CD14-positive monocyte (primary cell): Measurements from ENCODE around the gene RTL9. TPM values are rescaled to one million over a fixed set of nuclear protein-coding genes. Genes with fewer than 3 reads are reported as not detected.

Source experiments
- DNase-seq, 3 donors: peaks; one replicate each; pipeline ENCODE4 v3.0.0-alpha.2; 2011 to 2022
- H2AFZ ChIP-seq: 2 replicates; pipeline ENCODE4 v1.6.0; 2012; ENCODE audit warnings: mild to moderate bottlenecking, low read depth, low read length, inconsistent platforms; ENCODE audit not compliant: insufficient read depth, poor library complexity, severe bottlenecking
- H3K27ac ChIP-seq, 2 donors: 1 replicate in 1 of 2; 2 replicates in 1 of 2; pipeline ENCODE4 v1.5.1; 2012 to 2013; ENCODE audit warnings: low read length in 2 of 2, control low read depth in 1 of 2, inconsistent platforms in 1 of 2, low read depth in 1 of 2, mild to moderate bottlenecking in 1 of 2
- H3K27me3 ChIP-seq, 2 donors: one replicate each; pipeline versions ENCODE4 v1.6.0 to v1.6.1; 2011 to 2013; ENCODE audit warnings: low read length in 2 of 2; ENCODE audit not compliant: control insufficient read depth in 2 of 2, insufficient read depth in 2 of 2
- H3K36me3 ChIP-seq, 2 donors: replicated peaks in 1 of 2; 1 replicate in 1 of 2; 2 replicates in 1 of 2; pipeline versions ENCODE4 v1.5.1 to v1.6.1; 2012 to 2013; ENCODE audit warnings: low read length in 2 of 2, control low read depth in 1 of 2, inconsistent platforms in 1 of 2, mild to moderate bottlenecking in 1 of 2; ENCODE audit not compliant: insufficient read depth in 2 of 2, control insufficient read depth in 1 of 2
- H3K4me1 ChIP-seq, 2 donors: 1 replicate in 1 of 2; 2 replicates in 1 of 2; pipeline versions ENCODE4 v1.5.1 to v1.6.1; 2012 to 2013; ENCODE audit warnings: low read length in 2 of 2, control low read depth in 1 of 2, inconsistent platforms in 1 of 2, mild to moderate bottlenecking in 1 of 2, moderate library complexity in 1 of 2; ENCODE audit not compliant: insufficient read depth in 2 of 2, control insufficient read depth in 1 of 2
- H3K4me2 ChIP-seq: replicated peaks from 2 replicates; pipeline ENCODE3; 2012; ENCODE audit warnings: low read length, moderate library complexity, mild to moderate bottlenecking; ENCODE audit not compliant: poor library complexity, severe bottlenecking; ENCODE audit errors: extremely low read depth
- H3K4me3 ChIP-seq, 3 experiments: fragments of 200-600 bp in 1 of 3; sonication (generic) in 1 of 3; replicated peaks in 1 of 3; 1 replicate in 2 of 3; 2 replicates in 1 of 3; pipeline ENCODE4 v1.5.1; 2011 to 2013; ENCODE audit warnings: low read length in 3 of 3, mild to moderate bottlenecking in 3 of 3, control low read depth in 2 of 3, low read depth in 2 of 3, inconsistent platforms in 1 of 3, moderate library complexity in 1 of 3
- H3K79me2 ChIP-seq: 2 replicates; pipeline ENCODE4 v1.6.0; 2012; ENCODE audit warnings: mild to moderate bottlenecking, control low read depth, inconsistent platforms, low read length, moderate library complexity; ENCODE audit not compliant: insufficient read depth
- H3K9ac ChIP-seq: 2 replicates; pipeline ENCODE4 v1.6.0; 2017; ENCODE audit warnings: low read length, mild to moderate bottlenecking; ENCODE audit not compliant: insufficient read depth, poor library complexity, severe bottlenecking
- H3K9me3 ChIP-seq, 2 donors: replicated peaks in 1 of 2; 1 replicate in 1 of 2; 2 replicates in 1 of 2; pipeline versions ENCODE4 v1.5.1 to v1.6.1; 2012 to 2013; ENCODE audit warnings: low read length in 2 of 2, control low read depth in 1 of 2; ENCODE audit not compliant: control insufficient read depth in 1 of 2, insufficient read depth in 1 of 2
- H4K20me1 ChIP-seq: 2 replicates; pipeline ENCODE4 v1.6.0; 2012; ENCODE audit warnings: mild to moderate bottlenecking, low read length, control low read depth, moderate library complexity; ENCODE audit not compliant: insufficient read depth
- H3K27ac Mint-ChIP-seq, 7 donors: one replicate each; pipeline ENCODE4 v1.8.0; 2020; ENCODE audit warnings: mild to moderate bottlenecking in 7 of 7, mixed read lengths in 7 of 7, moderate library complexity in 6 of 7, inconsistent platforms in 2 of 7
- H3K27me3 Mint-ChIP-seq, 3 donors: one replicate each; pipeline ENCODE4 v1.8.0; 2021 to 2022; ENCODE audit warnings: low read depth in 3 of 3, mild to moderate bottlenecking in 3 of 3, mixed read lengths in 3 of 3, moderate library complexity in 3 of 3, inconsistent platforms in 1 of 3
- H3K36me3 Mint-ChIP-seq, 2 donors: one replicate each; pipeline ENCODE4 v1.8.0; 2020; ENCODE audit warnings: mixed read lengths in 2 of 2, inconsistent platforms in 1 of 2, mild to moderate bottlenecking in 1 of 2
- H3K4me1 Mint-ChIP-seq: one replicate; pipeline ENCODE4 v1.8.0; 2020; ENCODE audit warnings: mild to moderate bottlenecking, mixed read lengths
- H3K4me3 Mint-ChIP-seq, 2 donors: one replicate each; pipeline ENCODE4 v1.8.0; 2020; ENCODE audit warnings: mild to moderate bottlenecking in 2 of 2, mixed read lengths in 2 of 2, moderate library complexity in 1 of 2
- H3K9me3 Mint-ChIP-seq, 7 donors: one replicate each; pipeline ENCODE4 v1.8.0; 2020 to 2022; ENCODE audit warnings: mixed read lengths in 7 of 7, mild to moderate bottlenecking in 6 of 7, moderate library complexity in 6 of 7, inconsistent platforms in 2 of 7
- WGBS: methylation state at CpG from one replicate; pipeline ENCODE4 v1.1.5; 2013; ENCODE audit warnings: missing lambda C conversion rate; ENCODE audit not compliant: insufficient coverage; 5-methylcytosine and 5-hydroxymethylcytosine counted together
- intact Hi-C, 2 donors: fragments of 100-400 bp; cut with micrococcal nuclease; formaldehyde crosslinking; loops; one replicate each; pipeline versions ENCODE4 v1.15.0 to v1.15.1; 2023
- polyA plus RNA-seq, 3 donors: library from polyadenylated mRNA; depleted of rRNA in 1 of 3; unstranded in 2 of 3; stranded (reverse) in 1 of 3; fragments of 300-500 nt in 2 of 3; fragments of >200 nt in 1 of 3; fragmentation: Illumina TruSeq in 2 of 3; gene quantifications; 1 replicate in 2 of 3; 2 replicates in 1 of 3; pipeline ENCODE4 v1.2.3, GENCODE V29; 2012 to 2021
- TF ChIP-seq, protein P1 (sequence below): fragments of 200-600 bp; IDR thresholded peaks from one replicate; pipeline ENCODE4 v1.8.0; 2022; ENCODE audit warnings: antibody characterized with exemption, mild to moderate bottlenecking

The RTL9 gene
- polyA plus RNA-seq, 3 donors: not detected

DNA sequence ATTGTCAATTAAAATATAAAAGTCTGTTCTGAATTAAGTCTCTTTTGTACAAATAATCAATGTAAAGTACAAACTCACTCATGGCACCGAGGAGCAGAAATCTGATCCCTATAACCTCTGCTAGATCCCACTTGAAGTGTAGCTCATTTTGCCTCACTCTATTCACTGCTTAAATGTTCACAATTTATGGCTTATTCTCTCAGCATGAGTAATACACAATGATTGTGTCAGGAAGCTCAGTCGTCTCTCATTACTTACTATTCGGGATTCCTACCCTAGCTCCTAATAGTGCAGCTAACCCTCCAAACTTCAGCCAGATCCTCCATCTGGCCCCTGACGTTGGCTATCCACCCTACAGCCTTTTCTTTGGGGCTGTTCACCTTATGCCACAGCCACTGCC is 36.0 kb upstream of the RTL9 start:
- H2AFZ ChIP-seq: no peak overlapping the region
- no peak overlapping the region for H3K9ac ChIP-seq
- Mint-ChIP-seq H3K4me1 (peaks cover 4% of the 10 kb centered on the region), H3K27ac (no peak overlapping the region), H3K36me3 (no peaks in the 10 kb centered on the region), H3K27me3 (peaks cover 0 to 5% (median 1%) of the 10 kb centered on the region in 3 donors), H3K4me3 (no peak overlapping the region), H3K9me3 (peaks cover 0 to 6% (median 2%) of the 10 kb centered on the region in 7 donors)
- no peak overlapping the region for H3K4me2 ChIP-seq
- peaks cover 8 to 16% of the 10 kb centered on the region in 2 donors for H3K4me1 ChIP-seq
- TF ChIP-seq, protein P1, sequence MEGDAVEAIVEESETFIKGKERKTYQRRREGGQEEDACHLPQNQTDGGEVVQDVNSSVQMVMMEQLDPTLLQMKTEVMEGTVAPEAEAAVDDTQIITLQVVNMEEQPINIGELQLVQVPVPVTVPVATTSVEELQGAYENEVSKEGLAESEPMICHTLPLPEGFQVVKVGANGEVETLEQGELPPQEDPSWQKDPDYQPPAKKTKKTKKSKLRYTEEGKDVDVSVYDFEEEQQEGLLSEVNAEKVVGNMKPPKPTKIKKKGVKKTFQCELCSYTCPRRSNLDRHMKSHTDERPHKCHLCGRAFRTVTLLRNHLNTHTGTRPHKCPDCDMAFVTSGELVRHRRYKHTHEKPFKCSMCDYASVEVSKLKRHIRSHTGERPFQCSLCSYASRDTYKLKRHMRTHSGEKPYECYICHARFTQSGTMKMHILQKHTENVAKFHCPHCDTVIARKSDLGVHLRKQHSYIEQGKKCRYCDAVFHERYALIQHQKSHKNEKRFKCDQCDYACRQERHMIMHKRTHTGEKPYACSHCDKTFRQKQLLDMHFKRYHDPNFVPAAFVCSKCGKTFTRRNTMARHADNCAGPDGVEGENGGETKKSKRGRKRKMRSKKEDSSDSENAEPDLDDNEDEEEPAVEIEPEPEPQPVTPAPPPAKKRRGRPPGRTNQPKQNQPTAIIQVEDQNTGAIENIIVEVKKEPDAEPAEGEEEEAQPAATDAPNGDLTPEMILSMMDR: no peak
- DNase-seq: no peak
- no peaks in the 10 kb centered on the region for H3K79me2 ChIP-seq
- H3K4me3 ChIP-seq: no peak overlapping the region
- intact Hi-C loops: no loop called here
- H3K27ac ChIP-seq: no peak overlapping the region
- no CpG with 5 or more reads among the region's 4 CpGs for WGBS
- H3K27me3 ChIP-seq: peaks cover 0 to 2% of the 10 kb centered on the region in 2 donors
- H3K9me3 ChIP-seq: no peaks in the 10 kb centered on the region
- H3K36me3 ChIP-seq: no peaks in the 10 kb centered on the region
- no peaks in the 10 kb centered on the region for H4K20me1 ChIP-seq

GRCh38 chrX:110326712-110327111 is 31.9 kb upstream of the RTL9 start:
- no peak overlapping the region for H3K27ac Mint-ChIP-seq
- no peak overlapping the region for H3K4me3 Mint-ChIP-seq

More at GRCh38 chrX:110326712-110327111, 31.9 kb upstream of the RTL9 start:
- Mint-ChIP-seq H3K36me3 (no peaks in the 10 kb centered on the region), H3K27me3 (peaks cover 0 to 1% (median 0%) of the 10 kb centered on the region in 3 donors), H3K9me3 (peaks cover 0 to 3% (median 0%) of the 10 kb centered on the region in 7 donors), H3K4me1 (no peaks in the 10 kb centered on the region)
- TF ChIP-seq, protein P1: no peak
- no peak overlapping the region for H3K9ac ChIP-seq
- DNase-seq: no peak
- no peaks in the 10 kb centered on the region for H3K27me3 ChIP-seq
- no peaks in the 10 kb centered on the region for H3K36me3 ChIP-seq
- intact Hi-C loops: no loop called here
- 75% methylated on average over 1 of the region's 4 CpGs for WGBS
- H2AFZ ChIP-seq: no peak overlapping the region
- no peak overlapping the region for H3K4me2 ChIP-seq
- H3K27ac ChIP-seq: no peak overlapping the region
- H3K9me3 ChIP-seq: no peaks in the 10 kb centered on the region
- no peaks in the 10 kb centered on the region for H3K79me2 ChIP-seq
- no peaks in the 10 kb centered on the region for H4K20me1 ChIP-seq
- no peak overlapping the region for H3K4me3 ChIP-seq
- H3K4me1 ChIP-seq: peaks cover 23 to 29% of the 10 kb centered on the region in 2 donors
